Cerebellar nuclear complex (tissue), 1 donor: Measurements from ENCODE around the gene SNX33.
"Not testable (repeated sequence)": the region's sequence is repeated elsewhere in the genome, so short reads cannot be mapped to it uniquely, and the experiment has no call there.

Experiments used
- DNase-seq, 2 experiments: peaks; one replicate each; lab custom pipeline; 2025; lab: John Stamatoyannopoulos, UW

SNX33 gene

DNA sequence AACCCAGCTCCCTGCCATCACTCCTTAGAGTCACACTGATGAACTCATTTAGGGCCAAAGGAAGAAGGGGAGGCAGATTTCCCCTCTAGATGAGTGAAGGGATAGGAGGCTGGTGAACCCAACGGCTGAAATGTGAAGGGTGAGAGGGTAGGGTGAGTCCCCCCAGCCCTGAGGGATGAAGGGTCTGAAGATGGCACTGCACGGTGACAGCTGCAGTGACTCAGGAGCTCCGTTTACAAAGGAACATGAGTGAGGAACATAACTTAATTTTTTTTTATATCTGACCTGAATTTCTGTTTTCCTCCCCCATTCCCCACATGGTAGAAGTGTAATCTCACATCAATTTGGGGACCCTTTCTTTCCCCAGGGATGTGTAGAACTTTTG, 14.0 kb downstream of the SNX33 start:
- DNase-seq: no peak

DNA sequence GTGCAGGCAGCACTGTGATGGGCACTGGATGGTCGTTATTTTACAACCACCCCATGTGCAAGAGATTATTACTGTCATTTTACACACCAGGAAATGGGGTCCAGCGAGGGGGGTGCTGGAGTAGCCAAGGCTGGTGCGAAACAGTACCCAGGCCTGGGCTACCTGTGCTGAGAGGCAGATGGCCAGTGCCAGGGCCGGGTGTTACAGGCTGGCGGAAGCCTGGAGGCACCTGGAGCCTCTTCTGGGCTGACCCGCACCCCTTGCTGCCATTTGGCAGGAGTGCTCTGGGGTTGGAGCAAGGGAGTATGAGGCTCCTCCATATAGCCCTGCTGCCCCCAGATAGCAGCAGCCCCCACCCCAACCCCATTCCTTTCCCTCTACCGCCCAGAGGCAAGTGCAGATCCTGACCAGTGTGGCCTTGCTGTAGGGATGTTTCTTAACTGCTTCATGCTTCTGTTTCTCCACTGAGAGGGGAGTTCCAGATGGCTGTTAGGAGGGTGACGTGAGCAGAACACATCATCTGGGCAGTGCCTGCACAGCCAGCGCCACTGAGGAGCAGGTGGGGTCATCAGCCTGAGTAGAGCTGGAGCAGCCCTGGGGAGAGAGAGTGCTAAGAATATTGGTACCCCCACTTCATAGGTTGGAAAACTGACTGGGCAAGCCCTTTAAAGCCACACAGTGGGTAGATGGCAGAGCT, 15.3 kb downstream of the SNX33 start:
- no peak for DNase-seq

DNA sequence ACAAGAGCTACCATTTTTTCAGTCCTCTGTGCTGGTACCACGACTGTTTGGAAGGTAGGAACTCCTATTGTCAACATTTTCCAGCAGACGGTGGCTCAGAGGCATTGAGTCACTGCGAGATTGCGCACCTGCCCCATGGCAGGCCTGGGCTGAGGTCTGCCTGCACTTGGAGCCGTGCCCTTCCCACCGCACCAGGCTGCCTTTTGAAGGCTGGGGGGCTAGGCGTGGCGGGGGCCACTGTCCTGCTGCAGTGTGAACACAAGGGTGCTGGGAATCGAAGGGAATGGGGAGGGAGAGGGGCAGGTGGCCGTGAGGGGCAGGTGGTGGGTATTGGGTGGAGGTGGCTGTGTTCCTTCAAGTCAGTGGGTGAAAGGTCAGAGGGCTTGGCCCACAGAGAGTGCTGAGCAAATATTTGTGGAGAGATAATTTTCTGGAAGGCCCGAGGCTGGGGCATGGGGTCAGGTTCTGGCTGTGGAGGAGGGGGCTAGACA, 16.3 kb downstream of the SNX33 start:
- DNase-seq: no peak

DNA sequence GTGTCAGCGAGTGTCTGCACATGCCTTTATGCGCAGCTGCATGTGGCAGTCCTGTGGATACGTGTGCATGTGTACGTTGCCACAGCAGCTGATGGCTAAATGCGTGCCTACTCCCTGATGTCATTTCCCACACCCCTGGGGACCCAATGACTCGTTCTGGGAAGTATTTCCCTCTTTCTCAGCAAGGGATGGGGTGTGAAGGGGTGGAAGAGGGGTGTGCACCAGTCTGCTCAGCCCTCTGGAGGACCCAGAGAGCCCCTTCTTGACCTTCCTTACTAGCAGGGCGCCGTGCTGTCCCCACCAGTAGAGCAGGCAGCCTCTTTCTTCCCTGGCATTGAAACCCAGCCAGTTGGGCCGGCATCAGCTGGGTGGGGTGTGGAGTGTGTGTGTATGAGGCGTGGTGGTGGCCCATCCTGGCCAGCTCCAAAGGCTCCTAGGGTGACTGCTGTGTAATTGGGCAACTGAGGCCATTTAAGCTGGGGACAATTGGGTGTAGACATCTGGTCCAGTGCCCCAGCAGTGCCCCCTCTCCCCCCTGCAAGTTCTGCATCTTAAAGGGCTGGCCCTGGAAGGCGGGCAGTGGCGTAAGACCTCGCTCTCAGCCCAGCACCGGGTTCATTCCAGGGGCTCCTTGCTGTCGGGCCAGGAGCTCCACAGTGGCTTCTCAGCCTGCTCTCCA, 19.2 kb downstream of the SNX33 start:
- no peak for DNase-seq

DNA sequence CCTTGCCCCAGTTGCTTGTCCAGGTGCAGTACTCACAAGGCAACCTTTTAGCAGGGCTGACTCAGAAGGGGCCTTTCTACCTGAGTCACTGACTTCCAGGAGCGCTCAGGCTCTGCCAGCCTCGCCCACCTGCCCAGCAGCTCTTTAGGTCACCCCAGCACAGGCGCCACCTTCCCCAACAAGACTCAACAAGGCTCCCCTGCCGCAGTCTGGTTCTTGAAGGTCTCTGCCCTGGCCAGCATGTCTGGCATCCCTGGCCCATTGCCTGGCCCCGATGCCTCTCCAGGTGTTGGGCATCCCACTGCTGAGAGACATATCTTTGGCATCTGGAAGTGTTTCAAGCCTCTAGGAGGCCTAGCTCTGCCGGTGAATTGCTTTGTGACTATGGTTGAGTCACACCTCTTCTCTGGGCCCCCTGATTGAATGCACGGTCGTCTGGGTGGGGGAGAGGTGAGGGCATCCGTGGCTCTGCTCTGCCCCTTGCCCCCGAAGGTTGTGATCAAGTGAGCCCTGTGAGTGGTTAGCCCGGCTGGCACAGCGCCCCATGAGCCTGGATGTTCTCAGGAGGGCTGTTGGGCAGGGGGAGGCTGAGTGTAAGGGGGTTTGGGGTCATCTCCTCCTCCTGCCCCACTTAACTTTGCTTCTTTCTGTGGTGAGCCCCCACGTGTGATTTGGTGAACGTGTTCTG, 21.6 kb downstream of the SNX33 start:
- DNase-seq: no peak

DNA sequence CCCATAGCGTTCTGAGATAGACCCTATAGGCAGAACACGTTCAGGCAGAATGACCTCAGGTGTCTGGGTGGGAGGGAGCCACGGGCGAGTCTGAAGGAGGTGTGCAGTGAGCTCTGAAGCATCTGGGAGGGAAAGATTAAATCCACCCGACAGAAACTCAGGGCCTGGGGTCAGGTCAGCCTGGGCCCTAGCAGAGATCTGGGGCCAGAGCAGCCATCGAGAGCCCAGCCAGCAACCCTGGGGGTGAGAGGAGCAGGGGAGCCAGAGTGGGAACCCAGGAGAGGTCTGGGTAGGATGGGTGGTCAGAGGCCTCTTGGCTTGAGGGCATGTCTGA, 22.1 kb downstream of the SNX33 start:
- DNase-seq: no peak

DNA sequence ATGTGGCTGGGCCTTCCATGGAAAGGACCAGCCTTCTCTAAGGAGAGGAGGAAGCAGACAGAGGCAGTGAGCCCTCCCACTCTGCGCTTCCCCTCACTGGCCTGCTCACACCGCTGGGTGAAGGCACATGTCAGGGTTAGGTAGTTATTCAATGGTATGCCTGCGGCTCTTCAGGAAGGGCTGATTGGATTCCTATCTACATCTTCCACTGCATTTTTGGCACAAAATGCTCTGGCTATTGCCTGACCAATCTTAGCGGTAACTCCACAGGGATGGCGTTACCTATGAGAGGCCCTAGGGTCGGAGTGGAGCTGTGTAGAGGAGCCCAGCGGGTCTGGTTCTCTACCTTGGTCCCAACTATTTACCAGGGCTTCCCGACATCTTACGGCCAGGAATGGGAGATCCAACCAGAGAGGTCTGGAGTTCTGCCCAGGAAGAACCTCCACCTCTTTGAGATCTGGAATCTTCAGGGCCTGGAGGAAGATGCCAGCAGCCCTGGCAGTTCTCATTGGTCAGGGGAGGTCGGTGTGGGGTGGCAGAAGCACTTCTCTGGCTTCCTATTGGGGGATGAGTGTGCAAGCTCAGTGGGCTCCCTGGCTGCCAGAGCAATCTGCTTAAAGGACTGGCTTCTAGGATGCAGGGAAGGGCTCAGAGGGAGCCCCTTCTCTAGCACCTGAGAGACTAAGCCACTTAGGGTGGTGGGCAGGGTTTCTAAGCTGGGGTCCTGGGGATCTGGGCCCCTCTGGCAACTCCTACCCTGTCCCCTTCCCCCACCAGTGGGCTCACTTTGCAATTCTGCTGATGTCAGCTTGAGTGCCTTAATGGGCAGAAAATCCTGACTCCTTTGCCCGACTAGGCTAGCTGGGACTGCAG, 24.3 kb downstream of the SNX33 start:
- no peak for DNase-seq

DNA sequence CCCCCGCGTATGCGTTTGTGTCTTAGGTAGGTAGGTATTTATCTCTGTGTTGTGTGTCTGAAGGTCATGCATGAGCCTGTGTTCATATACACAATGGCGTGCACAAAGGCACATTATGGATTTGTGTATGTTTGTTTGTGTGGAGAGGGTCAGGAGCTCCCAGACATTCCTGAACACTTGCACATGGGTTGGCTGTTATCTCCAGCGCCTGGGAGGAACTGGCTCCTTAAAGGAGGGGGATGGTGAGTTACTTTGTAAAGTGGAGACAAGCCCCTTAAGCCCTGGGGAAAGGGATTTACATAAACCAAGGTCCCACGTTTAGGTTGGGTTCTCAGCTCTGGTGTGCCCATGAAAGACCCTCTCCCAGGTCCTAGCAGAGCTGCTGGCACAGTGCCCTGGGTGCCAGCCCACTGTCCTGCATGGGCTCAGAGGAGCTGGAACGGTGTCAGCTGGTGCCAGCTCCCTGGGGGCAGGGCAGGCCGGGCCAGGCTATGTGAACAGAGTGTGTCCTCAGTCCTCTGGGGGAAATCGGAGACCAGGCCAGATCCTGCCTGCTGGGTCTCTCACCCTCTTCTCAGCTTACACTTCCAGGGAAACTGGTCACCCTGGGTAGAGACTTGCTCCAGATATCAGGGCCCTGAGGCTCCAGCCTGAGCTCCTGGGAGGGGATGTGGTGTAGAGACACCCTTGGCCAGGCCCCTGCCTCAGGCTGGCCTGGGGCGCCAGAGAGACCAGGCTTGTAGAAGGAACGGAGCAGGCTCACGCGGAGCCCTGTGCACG, 25.1 kb downstream of the SNX33 start:
- no peak for DNase-seq

DNA sequence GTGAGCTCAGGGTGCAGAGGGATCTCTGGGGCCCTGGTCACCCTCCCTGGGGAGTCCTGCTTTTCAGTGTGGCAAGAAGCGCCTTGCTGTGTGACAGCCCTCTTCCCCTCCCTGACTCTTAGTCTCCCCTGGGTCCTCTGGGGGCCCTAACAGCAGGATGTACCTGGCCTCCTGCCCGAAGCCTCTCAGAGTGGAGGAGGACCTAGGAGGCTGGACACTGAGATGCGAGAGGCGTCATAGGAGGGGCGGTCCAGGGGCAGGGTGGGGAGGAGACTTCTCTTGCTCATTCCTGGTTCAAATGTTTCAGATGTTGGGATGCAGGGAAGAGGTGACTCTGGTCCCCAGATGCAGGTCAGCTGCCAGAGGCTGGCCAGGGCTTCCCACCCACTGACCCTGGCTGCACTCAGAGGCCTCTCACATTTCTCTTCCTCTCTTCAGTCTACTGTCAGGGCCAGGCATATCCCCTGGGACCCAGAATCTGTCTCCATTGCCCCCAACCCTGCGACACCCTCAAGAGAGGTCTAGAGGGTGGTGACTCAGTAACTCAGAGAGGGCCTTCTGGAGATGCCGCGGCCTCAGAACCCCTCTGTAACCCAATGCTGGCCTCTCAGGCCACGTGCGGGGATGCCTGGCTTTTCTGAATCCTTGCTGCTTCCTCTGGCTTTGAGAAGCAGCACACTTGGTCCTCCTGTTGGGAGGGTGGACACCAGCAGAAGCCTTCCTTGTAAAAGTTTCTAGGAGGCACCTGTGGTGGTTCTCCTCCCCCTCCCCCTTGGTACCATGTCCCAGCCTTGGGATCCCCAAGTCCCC, 25.9 kb downstream of the SNX33 start:
- DNase-seq: no peak

DNA sequence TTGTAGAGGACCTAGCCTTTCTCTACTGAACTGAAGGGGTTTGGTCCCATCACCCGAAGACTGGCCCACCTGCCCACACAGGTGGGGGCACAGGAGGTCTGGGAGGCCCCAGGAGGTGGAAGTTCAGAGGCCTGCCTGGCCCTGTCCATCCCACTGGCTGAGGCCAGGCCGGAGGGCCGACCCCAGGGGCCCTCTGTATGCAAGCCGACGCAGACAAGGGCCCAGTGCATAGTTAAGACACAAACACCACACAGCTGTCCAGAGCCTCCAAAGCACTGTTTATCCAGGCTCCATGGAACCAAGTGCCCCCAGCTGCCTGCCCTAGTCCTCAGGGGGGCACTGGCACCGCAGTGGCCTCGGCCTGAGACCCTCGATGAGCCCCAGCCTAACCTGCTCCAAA, 26.7 kb downstream of the SNX33 start:
- no peak for DNase-seq

DNA sequence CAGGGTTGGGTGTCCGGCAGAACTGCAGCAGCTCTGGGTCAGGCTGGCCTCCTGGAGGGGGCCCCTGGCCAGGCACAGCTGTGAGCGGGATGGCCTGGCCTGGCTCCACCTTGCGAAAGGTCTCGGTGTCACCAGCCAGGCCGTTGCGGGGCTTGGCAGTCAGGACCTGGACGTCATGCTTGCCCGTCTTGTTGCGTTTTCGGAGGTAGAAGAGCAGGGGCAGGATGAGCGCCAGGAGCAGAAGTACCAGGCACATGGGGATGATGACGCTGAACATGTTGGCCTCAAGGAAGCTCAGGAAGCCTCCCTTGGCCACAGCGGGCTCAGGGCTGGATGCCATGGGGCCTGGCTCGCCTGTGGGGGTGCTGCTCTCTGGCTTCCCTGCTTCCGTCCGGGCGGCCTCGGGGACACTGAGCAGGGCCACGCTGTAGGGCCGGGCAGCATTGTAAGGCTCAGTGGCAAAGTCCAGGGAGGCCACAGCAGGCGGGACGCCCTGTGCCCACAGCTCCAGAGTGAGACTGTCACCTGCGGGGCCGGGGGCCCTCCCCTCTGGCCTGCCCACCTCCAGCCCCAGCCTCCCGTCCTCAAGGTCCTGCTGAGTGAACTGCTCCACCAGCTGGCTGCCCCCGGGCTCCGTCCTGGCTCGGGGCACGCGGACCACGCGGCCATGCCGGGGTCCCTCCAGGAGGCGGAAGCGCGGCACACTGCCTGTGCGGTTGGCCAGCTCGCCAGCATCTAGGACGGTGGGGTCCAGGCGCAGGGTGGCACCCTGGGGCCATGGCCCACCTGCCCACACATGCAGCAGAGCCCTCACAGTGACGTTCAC, 28.1 kb downstream of the SNX33 start:
- no peak for DNase-seq

DNA sequence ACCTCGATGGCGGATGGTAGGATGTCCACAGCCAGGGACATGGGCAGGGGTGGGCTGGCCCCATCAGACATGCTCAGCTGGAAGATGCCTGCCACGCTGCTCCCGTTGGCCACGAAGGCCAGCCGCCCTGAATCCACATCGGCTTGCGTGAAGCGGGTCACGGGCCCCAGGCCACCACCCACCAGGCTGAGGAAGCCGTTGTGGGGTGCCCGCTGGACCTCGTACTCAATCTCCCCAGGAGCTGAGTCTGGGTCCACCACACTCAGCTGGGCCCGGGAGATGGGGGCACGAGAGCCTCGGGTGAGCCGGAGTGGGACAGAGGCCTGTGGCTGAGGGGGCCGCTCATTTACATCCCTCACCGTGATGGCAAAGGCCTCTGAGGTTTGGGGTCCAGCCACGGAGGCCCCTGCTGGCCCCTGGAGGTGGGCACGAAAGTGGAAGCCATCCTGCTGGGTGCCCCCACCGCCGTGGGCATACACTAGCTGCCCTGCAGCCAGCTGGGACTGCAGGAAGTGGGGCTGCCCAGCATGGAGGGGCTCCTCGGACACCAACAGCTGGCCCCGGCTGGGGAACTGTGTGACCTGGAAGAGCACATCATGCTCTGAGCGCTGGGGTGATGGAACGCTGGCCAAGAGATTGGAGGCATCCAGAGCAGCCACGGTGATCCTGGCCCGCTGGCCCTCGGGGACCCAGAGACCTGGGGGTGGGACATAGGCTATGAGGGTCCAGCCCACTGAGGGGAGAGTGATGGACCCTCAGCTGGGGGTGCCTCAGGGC, 29.2 kb downstream of the SNX33 start:
- DNase-seq: no peak

DNA sequence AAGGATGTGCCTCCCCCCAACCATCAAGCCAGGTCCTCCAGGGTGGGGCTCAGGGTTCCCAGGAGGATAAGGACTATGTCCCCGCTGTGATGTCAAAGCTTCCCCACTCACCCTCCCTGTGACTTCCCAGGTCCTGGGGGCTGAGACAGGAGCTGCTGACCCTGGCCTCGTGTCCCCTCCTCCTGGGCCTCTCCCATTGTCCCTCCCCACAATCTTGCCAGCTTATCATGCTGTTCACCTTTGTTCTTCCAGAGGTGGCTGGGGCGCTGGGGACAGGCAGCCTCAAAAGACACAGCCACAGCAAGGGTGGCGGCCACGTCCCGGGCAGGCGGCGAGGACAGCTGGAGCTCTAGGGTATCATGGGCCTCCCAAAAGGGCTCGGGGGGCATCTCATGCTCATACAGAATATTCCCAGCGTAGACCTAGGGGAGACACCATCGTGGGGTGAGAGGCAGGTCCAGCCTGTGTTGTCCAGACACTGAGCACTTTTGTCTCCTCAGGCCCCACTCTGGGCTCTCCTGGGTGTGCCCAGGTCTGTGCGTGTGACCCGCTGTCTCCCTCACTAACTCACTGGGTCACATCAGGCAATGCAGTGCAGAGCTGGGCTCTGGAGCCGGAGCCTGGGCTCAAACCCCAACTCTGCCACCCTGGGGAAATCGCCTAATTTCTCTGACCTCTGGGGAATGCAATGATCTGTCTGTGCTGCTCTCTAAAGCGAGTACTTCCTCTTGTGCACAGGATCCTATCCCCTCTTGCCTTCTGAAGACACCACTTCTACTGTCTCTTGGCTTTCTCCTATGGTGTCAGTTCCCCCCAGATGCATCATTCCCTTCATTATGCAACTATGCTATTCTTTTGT, 30.0 kb downstream of the SNX33 start:
- no peak for DNase-seq

DNA sequence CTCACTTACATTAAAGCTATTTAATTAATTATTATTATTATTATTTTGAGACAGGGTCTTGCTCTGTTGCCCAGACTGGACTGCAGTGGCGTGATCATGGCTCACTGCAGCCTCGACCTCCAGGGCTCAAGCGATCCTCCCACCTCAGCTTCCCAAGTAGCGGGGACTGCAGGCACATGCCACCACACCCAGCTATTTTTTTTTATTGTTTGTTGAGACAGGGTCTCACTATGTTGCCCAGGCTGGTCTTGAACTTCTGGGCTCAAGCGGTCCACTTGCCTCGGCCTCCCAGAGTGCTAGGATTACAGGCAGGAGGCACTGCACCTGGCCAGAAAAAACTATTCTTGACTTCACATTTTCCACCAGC, 30.6 kb downstream of the SNX33 start:
- DNase-seq: not testable (repeated sequence)

DNA sequence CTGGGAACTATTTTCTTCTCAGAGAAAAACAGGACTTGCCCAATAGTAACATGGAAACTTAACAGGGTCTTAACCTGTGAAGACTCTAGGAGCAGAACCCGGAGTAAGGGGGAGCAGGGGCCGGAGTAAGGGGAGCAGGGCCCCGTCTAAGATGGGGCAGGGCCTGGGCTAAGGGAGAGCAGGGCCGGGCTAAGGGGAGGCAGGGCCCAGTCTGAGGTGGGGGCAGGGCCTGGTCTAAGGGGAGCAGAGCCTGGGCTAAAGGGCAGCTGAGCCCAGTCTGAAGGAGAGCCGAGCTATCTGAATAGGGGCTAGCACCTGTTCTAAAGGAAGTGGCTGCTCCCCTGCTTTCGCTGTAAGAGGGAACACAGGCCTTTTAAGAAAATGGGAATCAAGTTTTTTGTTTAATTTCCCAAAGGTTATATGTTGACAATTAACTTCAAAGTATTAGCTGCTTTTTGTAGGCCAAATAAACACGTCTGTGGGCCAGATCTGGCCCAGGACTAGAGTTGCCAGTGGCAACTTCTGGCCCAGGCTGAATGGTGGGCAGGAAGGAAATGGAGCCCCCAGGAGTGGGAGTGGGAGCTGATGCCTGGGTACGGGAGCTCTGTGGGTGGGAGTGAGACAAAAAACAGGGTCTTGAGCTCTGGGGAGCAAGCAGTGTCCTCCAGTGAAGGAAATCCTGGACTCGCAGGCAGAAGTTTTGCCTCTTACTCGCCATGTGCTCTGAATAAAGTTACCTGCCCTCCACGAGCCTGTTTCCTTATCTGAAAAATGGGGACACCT, 32.5 kb downstream of the SNX33 start:
- no peak for DNase-seq

DNA sequence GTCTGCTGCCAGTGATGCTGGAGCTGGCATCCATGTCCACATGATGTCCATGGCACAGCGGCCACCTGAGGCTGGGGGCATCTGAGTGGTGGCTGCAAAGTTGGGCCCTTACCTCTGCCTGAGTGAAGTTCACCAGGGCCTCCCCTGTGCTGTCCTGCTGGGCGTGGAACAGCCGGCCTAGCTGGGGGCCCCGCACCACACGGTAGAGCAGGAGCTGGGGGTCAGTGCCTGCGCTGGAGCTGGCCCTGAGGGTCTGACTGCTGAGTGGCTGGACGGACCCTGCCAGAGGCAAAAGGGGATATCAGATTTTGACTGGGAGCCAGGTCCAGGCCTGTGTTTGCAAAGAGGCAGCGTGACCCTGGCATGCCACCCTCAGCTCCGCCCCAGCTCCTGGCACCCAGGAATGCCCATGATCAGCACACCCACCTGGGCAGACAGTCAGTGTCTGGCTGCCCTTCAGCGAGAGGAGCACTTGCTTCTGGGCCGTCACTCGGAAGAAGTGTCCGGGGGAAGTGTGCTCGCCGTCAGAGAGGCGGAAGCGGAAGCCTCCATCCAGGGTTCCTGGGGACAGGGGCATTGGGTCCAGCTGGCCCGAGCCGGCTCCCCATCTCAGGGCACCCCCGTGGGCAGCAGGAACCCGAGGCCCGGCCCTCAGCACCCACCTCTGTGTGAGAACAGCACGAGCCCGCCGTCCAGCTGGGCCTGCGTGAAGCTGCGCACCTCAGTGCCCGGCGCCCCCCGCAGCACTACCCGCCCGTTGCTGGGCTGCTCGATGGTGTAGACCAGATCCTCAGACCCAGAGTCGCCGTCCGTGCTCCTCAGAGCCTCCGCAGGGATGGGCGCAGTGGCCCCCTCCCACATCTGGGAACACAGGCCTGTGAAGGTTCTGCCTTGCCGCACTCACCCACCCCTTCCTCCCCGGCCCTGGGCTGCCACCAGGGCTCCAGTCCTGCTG, 34.7 kb downstream of the SNX33 start:
- DNase-seq: no peak
